Progenitor cell of endocrine pancreas (in vitro differentiated cells): ENCODE measurements around the gene CELF4. TPM values are rescaled to one million over a fixed set of nuclear protein-coding genes. Genes with fewer than 3 reads are reported as not detected.

Experiments
- DNase-seq: peaks from one replicate; pipeline ENCODE4 v3.0.0; 2021; ENCODE audit warnings: low spot score; ENCODE audit not compliant: unreplicated experiment
- H3K27ac Mint-ChIP-seq: 2 replicates; pipeline ENCODE4 v1.8.0; 2021; ENCODE audit warnings: mild to moderate bottlenecking, moderate library complexity, mixed read lengths
- H3K27me3 Mint-ChIP-seq: 2 replicates; pipeline ENCODE4 v1.8.0; 2021; ENCODE audit warnings: mixed read lengths
- H3K36me3 Mint-ChIP-seq: 2 replicates; pipeline ENCODE4 v1.8.0; 2022; ENCODE audit warnings: mixed read lengths; ENCODE audit not compliant: insufficient read depth
- H3K4me1 Mint-ChIP-seq: 2 replicates; pipeline ENCODE4 v1.8.0; 2021; ENCODE audit warnings: low read depth, mixed read lengths
- H3K4me3 Mint-ChIP-seq: 2 replicates; pipeline ENCODE4 v1.8.0; 2021; ENCODE audit warnings: low read depth, mild to moderate bottlenecking, moderate library complexity, mixed read lengths
- H3K9me3 Mint-ChIP-seq: 2 replicates; pipeline ENCODE4 v1.8.0; 2021; ENCODE audit warnings: low read depth, mixed read lengths
- total RNA-seq: library from RNA; stranded (reverse); gene quantifications from 2 replicates; pipeline ENCODE4 v1.2.1, GENCODE V29; 2021
- TF ChIP-seq, protein P1 (sequence below): fragments of 200-600 bp; sonication (generic); IDR thresholded peaks from one replicate; pipeline ENCODE4 v1.5.0; 2021; ENCODE audit warnings: antibody characterized with exemption, mild to moderate bottlenecking; ENCODE audit not compliant: unreplicated experiment

CELF4 gene
- total RNA-seq, 1 donor from 2014 or later = 4.6 TPM

DNA sequence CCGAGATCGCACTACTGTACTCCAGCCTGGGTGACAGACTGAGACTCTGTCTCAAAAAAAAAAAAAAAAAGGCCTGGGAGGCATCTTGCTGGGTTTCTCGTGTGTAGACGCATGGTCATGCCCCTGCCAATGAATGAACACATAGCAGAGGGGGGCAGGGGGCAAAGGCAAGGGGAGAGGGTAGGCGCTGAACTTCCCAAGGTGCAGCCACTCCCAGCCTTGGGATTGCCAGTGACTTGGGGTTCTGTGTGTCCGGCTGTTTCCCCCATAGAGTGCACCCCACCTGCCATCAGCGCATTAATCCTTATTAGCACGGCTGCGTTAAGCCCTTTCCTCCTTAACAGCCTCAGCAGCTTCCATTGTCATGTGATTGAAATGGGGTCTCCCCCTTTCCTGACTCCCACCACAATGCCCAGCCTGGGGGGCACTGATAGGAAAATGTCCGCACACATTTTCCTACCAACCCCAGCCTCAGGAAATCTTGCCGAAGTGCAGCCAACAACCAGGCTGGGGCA lies 225.8 kb downstream of the CELF4 start:
- peaks cover 26% of the 10 kb centered on the region for H3K27me3 Mint-ChIP-seq
- no peak for DNase-seq
- no peaks in the 10 kb centered on the region for H3K9me3 Mint-ChIP-seq
- no peak overlapping the region for H3K4me3 Mint-ChIP-seq
- no peak overlapping the region for H3K27ac Mint-ChIP-seq
- TF ChIP-seq, protein P1, sequence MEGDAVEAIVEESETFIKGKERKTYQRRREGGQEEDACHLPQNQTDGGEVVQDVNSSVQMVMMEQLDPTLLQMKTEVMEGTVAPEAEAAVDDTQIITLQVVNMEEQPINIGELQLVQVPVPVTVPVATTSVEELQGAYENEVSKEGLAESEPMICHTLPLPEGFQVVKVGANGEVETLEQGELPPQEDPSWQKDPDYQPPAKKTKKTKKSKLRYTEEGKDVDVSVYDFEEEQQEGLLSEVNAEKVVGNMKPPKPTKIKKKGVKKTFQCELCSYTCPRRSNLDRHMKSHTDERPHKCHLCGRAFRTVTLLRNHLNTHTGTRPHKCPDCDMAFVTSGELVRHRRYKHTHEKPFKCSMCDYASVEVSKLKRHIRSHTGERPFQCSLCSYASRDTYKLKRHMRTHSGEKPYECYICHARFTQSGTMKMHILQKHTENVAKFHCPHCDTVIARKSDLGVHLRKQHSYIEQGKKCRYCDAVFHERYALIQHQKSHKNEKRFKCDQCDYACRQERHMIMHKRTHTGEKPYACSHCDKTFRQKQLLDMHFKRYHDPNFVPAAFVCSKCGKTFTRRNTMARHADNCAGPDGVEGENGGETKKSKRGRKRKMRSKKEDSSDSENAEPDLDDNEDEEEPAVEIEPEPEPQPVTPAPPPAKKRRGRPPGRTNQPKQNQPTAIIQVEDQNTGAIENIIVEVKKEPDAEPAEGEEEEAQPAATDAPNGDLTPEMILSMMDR = no peak
- H3K36me3 Mint-ChIP-seq = no peaks in the 10 kb centered on the region
- peaks cover 2% of the 10 kb centered on the region for H3K4me1 Mint-ChIP-seq

DNA sequence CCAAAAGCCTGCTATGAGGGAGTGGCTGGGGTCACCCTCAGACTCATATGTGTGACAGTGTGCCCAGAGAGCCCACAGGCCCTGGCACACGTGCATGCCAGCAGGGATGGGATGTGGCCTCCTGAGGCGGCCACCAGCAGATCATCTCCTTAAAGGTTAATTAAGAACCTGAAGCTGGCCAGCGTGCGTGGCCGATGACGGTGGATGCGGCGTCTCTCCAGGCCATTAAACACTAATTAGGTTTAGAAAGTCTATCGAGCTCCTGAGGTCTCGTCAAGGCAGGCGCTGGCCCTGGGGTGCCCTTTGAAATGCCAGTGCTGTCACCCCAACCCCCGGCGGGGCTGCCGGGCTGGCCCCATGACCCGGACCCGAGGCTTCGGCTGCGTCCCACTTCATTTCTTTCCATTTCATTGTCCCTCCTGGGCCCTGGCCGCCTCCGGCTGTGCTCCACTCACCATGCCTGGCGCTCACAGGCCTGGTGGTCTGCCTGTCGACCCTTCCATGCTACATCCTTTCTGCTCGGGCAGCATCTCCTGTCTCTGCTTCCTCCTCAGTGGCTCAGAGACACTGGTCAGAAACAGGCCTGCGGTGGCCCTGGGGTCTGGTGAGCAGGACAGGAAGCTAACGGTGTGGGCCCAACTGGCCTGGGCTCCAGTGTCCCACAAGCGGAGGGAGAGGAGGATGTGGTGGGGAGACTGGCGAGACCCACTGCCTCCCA lies 228.9 kb downstream of the CELF4 start:
- Mint-ChIP-seq H3K4me3 (no peak overlapping the region), H3K9me3 (no peaks in the 10 kb centered on the region), H3K4me1 (peaks cover 2% of the 10 kb centered on the region), H3K27ac (no peak overlapping the region), H3K27me3 (peaks cover 13% of the 10 kb centered on the region), H3K36me3 (no peaks in the 10 kb centered on the region)
- DNase-seq = no peak
- TF ChIP-seq, protein P1 = no peak

DNA sequence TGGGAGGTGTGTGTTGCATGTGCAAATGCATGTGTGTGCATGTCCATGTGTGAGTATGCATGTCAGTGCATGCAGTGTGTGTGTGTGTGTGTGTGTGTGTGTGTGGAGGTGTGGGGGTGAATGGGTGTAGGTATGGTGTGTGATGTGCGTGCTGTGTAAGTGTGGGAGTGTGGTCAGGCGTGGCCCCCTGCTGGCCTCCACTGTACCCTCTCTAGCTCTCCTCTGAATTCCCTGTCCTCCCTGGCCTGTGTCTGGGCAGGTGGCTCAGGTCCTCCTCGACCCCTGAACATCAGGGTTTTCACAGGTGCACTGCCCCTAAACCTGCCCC lies 230.2 kb downstream of the CELF4 start:
- H3K27me3 Mint-ChIP-seq = peaks cover 11% of the 10 kb centered on the region
- no peak for DNase-seq
- H3K27ac Mint-ChIP-seq = peak overlapping the region; percentile 58
- peaks cover 2% of the 10 kb centered on the region for H3K4me1 Mint-ChIP-seq
- H3K9me3 Mint-ChIP-seq = no peaks in the 10 kb centered on the region
- TF ChIP-seq, protein P1 = peak; percentile 44
- no peaks in the 10 kb centered on the region for H3K36me3 Mint-ChIP-seq
- H3K4me3 Mint-ChIP-seq = no peak overlapping the region

DNA sequence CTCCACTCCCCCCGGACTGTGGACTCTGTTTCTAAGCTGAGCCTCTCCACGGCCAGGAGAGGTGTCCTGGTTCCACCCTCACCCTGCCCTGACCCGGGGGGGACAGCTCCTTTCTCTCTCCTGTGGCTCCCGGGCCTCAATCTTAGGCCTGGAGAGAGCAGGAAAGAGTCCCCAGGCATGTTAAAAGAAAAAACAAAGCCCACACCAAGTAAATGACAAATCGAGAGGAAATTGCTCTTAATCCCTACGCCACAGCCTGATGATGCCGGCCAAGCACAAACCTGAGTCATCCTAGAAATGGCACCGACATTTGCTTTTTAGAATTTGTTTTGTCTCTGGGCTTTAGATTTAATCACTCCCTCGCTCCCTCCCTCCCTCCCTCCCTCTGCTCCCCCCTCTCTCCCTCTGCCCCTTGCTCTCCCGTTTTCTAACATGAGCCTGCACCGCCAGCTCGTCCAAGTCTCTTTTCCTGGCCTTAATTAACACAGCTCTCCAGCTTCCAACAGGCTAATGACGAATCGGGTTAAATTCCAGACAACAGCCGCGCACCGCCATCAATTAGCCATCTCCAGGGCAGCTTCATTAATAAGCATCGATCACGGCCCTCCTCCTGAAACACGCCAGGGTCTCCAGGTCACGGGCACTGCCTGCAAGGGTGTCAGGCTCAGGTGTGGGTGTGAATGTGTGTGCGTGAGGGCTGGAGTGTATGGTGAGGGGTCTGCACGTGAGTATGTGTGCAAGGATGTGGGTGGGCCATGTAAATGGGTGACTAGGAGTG lies 230.8 kb downstream of the CELF4 start:
- no peak for DNase-seq
- H3K4me3 Mint-ChIP-seq = no peak overlapping the region
- TF ChIP-seq, protein P1 = no peak
- no peak overlapping the region for H3K27ac Mint-ChIP-seq
- H3K27me3 Mint-ChIP-seq = peaks cover 8% of the 10 kb centered on the region
- H3K9me3 Mint-ChIP-seq = no peaks in the 10 kb centered on the region
- peaks cover 2% of the 10 kb centered on the region for H3K4me1 Mint-ChIP-seq
- no peaks in the 10 kb centered on the region for H3K36me3 Mint-ChIP-seq

DNA sequence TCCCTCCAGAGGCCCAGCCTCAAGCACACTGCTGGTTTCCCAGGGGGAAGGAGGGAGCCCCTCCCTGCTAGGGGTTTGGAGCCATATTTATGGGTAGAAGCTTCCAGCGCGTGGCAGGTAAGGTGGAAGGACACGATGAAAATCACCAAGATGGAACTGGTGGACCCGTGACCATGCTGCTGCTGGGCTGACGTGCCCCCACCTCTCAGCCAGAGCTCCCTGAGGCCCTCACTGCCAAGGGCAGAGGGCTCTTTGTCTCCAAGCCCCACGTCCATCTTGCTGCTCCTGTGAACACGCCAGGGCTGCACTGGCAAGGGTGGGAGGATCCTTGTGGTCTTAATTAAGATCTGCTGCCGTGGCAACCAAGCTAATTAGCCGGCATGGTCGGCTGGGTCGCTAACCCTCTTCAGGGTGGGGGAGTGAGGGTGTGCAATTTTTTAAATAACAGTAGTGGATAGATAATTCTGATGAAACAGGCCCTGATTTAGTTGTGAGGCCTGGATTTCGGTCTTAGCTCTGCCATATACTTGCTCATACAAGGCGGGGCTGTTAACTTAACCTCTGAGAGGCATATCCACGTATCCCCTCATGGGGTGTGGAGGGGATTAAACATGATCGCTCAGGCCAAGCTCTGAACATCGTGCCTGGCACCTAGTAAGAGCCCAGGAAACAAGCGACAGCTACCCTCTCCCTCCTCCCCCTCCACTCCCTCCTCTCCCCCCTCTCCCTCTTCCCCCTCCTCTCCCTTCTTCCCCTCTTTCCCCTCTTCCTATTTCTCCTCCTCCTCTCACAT lies 232.8 kb downstream of the CELF4 start:
- H3K4me3 Mint-ChIP-seq = no peak overlapping the region
- H3K9me3 Mint-ChIP-seq = no peaks in the 10 kb centered on the region
- peaks cover 8% of the 10 kb centered on the region for H3K27me3 Mint-ChIP-seq
- H3K4me1 Mint-ChIP-seq = peaks cover 2% of the 10 kb centered on the region
- TF ChIP-seq, protein P1 = no peak
- no peak for DNase-seq
- H3K27ac Mint-ChIP-seq = no peak overlapping the region
- no peaks in the 10 kb centered on the region for H3K36me3 Mint-ChIP-seq
